GM19395 (cell line): ENCODE data around the gene GLT8D2.

Experiments
- ATAC-seq: cut with Tn5 transposase; IDR thresholded peaks from one replicate; pipeline ENCODE4 v1.9.1; 2021; ENCODE audit warnings: mild to moderate bottlenecking, moderate library complexity; ENCODE audit not compliant: unreplicated experiment

GLT8D2 gene

GRCh38 chr12:104003596-104003995 lies 46.4 kb downstream of the GLT8D2 start:
- ATAC-seq: no peak

DNA sequence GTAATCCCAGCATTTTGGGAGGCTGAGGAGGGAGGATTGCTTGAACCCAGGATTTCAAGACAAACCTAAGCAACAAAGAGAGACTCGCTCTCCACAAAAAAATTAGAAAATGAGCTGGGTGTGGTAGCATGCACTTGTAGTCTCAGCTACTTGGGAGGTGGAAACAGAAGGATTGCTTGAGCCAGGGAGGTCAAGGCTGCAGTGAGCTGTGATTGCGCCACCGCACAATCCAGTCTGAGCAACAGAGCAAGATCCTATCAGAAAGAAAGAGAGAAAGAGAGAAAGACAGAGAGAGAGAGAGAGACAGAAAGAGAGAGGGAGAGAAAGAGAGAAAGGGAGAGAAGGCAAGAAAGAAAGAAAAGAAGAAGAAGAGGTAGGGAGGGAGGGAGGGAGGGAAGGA lies 47.3 kb downstream of the GLT8D2 start:
- ATAC-seq: no peak

GRCh38 chr12:104000807-104001434 lies 49.1 kb downstream of the GLT8D2 start:
- no peak for ATAC-seq

DNA sequence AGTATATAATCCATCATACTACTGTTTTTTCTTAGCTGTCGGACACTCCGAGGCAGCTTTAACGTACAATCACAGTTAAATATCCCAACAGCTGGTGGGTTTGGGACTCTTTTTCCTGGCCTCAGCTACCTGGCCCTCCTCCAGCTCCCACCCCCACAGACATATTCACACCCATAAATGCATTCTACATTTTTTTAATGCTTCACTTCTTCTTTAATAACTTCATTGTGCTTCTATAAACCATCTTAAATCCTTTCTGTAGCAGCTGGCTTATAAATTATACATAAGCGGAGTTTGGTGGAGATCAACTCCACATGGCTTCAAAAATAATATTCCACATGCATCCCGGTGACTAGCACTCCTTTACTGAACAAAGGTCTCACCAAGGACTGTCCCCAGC lies 51.0 kb downstream of the GLT8D2 start:
- no peak for ATAC-seq

DNA sequence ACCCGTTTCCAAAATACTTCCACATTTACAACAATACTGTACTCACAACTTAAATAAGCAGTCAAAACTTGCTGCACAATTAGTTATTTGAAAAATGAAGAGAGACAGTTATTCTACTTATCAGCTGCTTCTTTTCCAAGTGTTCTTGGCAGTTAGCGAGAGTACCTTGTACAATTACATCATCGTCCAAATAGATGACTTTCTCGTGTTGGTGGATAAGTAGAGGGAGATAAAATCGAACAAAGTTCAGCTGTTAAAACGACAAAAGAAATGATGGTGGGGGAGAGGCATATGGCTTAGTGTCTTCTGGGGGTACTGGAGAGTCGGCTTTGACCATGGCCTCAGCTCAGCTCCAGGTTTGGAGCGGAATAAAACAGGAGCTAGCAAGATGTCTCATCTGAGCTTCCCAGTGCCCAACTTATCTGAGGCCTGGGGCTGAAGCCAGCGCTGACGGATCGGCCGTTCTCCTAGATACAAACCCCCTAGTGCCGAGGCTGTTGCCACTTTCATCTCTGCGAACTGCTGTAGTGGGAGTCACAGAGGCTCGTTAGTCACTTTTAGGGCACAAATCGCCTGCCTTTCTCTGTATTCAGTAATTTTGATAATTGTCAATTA lies 52.6 kb downstream of the GLT8D2 start:
- ATAC-seq: no peak

DNA sequence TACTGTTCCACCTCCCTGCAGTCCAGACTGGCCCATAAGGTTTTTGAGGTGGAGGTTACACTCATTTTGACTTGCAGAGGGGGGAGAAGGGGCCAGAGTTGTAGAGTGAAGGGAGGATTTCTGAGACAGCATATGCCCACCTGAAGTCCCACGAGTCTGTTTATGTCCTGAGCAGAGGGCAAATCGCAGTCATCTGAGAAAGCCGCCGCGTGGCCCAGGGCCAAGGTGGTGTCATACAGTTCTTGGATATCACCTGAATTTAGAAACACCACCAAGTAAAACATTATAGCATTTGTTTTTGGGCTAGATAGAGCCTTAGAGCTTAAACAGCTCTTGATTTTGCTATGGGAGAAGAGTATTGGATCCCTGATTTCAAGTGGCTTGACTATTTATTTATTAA lies 53.4 kb downstream of the GLT8D2 start:
- no peak for ATAC-seq

- no peak for ATAC-seq
These were observed 55.8 kb downstream of the GLT8D2 start for GRCh38 chr12:103994235-103994634.

DNA sequence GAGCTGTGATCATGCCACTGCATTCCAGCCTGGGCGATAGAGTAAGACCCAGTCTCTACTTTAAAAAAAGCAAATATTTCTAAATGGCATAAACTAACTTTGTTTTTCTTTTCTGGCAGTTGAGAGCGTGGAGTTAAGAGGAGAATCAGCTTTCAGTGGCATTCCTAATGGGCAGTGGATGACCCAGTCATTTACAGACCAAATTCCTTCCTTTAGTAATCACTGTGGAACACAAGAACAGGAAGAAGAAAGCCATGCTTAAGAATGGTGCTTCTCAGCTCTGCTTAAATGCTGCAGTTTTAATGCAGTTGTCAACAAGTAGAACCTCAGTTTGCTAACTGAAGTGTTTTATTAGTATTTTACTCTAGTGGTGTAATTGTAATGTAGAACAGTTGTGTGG lies 63.2 kb downstream of the GLT8D2 start:
- ATAC-seq: no peak

DNA sequence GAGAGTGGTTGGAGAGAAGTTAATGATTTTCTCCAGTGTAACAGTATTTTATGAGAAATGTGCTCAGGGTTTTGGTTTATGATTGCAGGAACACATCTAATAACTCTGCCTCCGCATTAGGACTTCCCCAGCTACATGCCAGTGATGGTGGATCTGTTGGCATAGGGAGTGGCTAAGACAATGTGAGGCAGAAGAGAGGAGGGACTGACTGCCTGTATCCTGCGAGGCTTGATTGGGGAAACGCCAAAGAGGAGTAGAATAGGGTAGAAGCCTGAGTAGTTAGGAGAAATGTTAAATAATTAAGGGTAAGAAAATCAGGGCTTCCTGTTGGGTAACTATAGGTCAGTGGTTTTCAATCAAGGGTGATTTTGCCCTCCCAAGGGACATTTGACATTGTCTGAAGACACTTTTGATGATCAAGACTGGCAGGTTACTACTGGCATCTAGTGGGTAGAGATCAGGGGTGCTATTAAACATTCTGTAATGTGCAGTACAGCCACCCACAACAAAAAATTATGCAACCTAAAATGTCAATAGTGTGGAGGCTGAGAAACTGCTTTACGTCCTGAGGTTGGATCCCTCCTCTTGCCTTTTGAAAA lies 71.5 kb downstream of the GLT8D2 start:
- no peak for ATAC-seq

DNA sequence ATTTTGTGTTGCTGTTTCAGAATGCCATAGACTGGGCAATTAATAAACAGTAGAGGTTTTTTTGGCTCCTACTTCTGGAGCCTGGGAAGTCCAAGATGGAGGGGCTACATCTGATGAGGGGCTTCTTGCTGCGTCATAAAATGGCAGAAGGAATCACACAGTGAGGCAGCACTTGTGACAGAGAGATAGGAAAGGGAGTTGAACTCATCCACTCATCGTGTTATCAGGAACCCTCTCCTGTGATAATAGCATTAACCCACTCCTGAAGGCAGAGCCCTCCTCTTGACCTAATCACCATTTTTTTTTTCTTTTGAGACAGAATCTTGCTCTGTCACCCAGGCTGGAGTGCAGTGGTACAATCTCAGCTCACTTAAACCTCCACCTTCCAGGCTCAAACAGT lies 74.6 kb downstream of the GLT8D2 start:
- ATAC-seq: no peak

DNA sequence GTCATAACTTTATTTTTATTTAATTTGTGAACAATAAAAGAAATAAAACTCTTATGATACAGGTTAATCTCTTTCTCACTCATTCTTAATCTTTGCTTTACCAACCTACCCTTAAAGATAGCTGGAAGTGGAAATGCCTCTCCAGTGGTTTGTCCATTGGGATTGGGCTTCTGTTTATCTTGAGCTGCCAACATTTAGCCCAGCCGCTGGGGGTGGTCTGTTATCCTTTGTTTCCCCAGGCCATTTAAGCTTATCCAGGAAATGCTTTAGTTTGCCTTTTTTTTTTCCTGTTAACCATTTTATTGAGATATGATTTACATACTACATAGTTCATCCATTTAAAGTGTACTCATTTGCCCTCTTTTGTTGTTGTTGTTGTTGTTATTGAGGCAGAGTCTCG lies 76.1 kb downstream of the GLT8D2 start:
- ATAC-seq: no peak

DNA sequence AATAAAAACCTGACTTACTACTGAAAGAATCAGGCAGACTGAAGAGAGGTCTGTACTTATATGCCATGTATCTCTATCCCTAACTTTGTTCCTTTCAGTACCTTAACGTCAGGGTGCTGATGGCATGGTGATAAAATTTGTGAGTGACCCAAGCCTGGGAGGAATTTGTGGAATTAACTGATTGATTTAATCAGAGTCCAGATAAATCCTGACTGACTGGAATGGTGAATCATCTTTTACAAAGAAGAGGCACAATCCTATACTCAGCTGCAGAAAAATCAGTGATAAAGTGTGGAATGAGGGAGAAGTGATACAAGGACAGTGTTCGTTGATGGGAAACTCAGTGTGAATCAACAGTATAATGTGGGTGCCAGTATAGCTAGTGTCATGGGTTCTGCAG lies 80.6 kb downstream of the GLT8D2 start:
- ATAC-seq: no peak

GRCh38 chr12:103966736-103967135 lies 83.3 kb downstream of the GLT8D2 start:
- no peak for ATAC-seq

DNA sequence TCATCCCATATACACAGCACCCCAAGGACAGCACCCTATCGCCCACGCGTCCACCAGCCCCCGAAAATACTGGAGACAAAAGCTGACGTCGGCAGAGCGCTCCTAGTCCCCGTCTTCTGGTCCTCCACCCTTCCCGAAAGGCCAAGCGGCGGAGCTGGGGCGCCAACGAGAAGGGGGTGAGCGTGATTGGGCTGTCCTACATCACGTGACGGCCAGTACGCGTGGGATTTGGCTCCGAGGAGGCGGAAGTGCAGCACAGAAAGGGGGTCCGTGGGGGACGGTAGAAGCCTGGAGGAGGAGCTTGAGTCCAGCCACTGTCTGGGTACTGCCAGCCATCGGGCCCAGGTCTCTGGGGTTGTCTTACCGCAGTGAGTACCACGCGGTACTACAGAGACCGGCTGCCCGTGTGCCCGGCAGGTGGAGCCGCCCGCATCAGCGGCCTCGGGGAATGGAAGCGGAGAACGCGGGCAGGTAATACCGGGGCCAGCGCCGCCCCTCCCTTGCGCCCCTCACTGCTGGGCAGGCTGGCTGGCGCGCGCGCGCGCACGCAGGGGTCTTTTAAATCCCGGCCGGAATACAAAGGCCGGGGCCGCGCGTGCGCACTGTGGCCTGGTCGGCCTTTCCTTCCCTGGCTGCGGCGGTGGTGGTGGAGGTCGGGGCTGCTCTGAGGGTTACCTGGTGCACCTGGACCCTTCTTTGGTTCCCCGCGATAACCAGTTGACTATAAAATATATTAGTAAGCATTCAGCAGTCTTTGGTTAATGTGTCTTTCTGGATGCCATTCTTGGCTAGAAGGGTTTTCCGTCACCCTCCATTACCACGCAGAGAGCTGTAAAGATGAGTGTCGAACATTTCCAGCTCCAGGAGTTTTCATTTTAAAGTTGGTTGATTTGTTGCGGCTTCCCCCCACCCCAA lies 84.1 kb downstream of the GLT8D2 start, which contains the start of gene TDG:
Gene TDG, plus strand, starts transcription at position 283 of the 915 bp plus-strand sequence. Its CDS starts 166 bp downstream, at position 449.
- peak; percentile 93 for ATAC-seq

DNA sequence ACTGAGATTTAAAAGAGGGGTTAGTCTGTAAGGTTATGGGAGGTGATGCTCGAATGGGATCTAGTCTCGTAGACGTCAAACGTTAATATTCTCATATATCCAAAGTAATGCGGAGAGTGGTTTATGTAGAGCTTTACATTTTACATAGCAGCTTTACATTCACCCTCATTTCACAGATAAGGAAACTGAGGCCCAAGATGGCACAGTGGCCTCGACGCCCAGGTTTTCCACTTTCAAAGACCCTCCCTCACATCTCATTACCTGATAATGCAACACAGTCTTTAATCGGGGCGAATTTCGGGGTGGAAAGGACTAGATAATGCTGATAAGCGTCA lies 84.8 kb downstream of the GLT8D2 start:
- no peak for ATAC-seq

DNA sequence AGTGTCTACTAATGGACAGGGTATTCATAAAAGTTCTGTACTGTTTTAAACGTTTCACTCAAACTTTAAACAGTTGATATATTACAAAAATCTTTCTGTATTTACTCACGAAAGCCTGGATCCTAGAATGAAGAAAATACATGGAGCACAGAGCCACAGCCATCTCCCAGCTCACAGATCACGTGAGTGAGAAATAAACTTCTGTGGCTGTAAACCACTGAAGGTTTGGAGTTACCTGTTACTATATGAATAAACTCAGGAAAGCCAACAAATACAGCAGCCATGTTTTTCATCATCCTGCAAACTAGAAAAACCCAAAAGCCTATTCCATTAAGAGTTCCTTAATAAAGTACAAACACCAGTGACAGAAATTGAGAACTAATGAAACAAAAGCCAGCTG lies 85.2 kb downstream of the GLT8D2 start:
- ATAC-seq: no peak

- no peak for ATAC-seq
These were observed 87.5 kb downstream of the GLT8D2 start for GRCh38 chr12:103962493-103962892.

GRCh38 chr12:103960616-103961227 lies 89.3 kb downstream of the GLT8D2 start:
- no peak for ATAC-seq

GRCh38 chr12:103958621-103959020 lies 91.4 kb downstream of the GLT8D2 start:
- no peak for ATAC-seq

- no peak for ATAC-seq
These were observed 92.1 kb downstream of the GLT8D2 start for GRCh38 chr12:103957865-103958388.

DNA sequence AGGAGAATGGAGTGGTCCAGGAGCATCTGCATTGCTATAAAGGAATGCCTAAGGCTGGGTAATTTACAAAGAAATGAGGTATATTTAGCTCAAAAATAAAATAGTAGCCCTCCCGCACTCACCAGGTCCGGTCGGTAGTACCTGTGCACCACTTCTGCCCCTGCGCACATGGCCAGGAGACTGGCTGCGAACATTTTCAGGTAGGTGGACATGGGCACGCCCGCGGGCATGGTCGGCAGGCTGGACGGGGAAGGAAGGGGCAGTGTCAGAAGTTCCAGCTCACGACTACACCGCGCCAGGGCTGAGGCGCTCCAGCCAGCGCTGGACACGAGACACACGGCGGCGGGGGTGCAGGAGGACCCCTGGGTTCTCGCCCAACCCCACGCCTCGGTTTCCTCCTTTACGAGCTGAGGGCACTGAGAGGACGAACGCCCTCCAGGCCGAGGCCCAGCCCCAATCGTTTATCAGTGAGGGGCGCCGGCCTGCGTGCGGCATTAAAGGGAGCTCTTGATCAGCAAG lies 93.4 kb downstream of the GLT8D2 start:
- no peak for ATAC-seq
